Body of pancreas (tissue), 4 donors: ENCODE results near the gene MLPH.

Experiments
- CTCF ChIP-seq, 7 experiments: fragments of 450-650 bp in 4 of 7; fragments of 200-600 bp in 3 of 7; sonication (generic) in 3 of 7; IDR thresholded peaks; one replicate each; pipeline ENCODE4 v1.5.1; 2016 to 2019; ENCODE audit warnings: antibody characterized with exemption in 7 of 7
- POLR2A ChIP-seq, 3 donors: fragments of 450-650 bp; IDR thresholded peaks; one replicate each; pipeline ENCODE4 v1.6.1; 2016; ENCODE audit warnings: antibody characterized with exemption in 3 of 3, mild to moderate bottlenecking in 2 of 3

DNA sequence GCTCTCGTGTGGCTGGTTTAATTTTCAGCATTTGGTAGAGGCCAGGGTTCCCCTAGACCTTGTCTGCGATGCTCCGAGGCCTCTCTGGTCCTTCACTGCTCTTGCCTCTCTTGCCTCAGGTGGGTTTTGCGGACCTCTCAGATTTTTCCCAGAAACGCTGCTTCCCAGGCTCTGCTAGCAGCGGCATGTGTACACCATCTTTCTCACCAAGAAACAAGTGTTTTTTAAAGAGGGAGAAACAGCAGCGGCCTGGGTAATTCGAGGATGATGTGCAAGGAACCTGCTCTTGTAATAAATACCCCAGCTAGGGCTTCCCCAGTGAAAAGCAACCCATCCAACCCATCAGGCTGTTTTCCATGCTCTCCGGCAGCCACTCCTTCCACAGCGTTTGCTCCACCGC, 39.6 kb upstream of the MLPH start:
- TF ChIP-seq CTCF (IDR thresholded peaks at IDR 0.05) (no peak), POLR2A (IDR thresholded peaks at IDR 0.05) (no peak)
